Stomach (tissue), 4 donors: ENCODE results near the gene KDM6A.
"Not testable (repeated sequence)": the region's sequence is repeated elsewhere in the genome, so short reads cannot be mapped to it uniquely, and the experiment has no call there.

Source experiments
- EP300 ChIP-seq: sonication (generic); formaldehyde crosslinking; IDR thresholded peaks from one replicate; pipeline ENCODE4 v1.6.1; 2017; ENCODE audit warnings: antibody characterized with exemption
- TF ChIP-seq, protein P1 (sequence below), 7 experiments: fragments of 450-650 bp in 4 of 7; fragments of 200-600 bp in 3 of 7; sonication (generic) in 3 of 7; IDR thresholded peaks; one replicate each; pipeline ENCODE4 v1.5.1; 2016 to 2019; ENCODE audit warnings: antibody characterized with exemption in 7 of 7, control low read depth in 2 of 7, mild to moderate bottlenecking in 1 of 7

GRCh38 chrX:44999872-45000271 is 126.9 kb downstream of the KDM6A start:
- TF ChIP-seq, protein P1, sequence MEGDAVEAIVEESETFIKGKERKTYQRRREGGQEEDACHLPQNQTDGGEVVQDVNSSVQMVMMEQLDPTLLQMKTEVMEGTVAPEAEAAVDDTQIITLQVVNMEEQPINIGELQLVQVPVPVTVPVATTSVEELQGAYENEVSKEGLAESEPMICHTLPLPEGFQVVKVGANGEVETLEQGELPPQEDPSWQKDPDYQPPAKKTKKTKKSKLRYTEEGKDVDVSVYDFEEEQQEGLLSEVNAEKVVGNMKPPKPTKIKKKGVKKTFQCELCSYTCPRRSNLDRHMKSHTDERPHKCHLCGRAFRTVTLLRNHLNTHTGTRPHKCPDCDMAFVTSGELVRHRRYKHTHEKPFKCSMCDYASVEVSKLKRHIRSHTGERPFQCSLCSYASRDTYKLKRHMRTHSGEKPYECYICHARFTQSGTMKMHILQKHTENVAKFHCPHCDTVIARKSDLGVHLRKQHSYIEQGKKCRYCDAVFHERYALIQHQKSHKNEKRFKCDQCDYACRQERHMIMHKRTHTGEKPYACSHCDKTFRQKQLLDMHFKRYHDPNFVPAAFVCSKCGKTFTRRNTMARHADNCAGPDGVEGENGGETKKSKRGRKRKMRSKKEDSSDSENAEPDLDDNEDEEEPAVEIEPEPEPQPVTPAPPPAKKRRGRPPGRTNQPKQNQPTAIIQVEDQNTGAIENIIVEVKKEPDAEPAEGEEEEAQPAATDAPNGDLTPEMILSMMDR (IDR thresholded peaks at IDR 0.05) = not testable (repeated sequence)
- TF ChIP-seq EP300 = not testable (repeated sequence)
